Thoracic aorta (tissue), 2 donors: ENCODE data around the gene AGPAT3. TPM values are rescaled to one million over a fixed set of nuclear protein-coding genes. Genes with fewer than 3 reads are reported as not detected.

Experiments used
- ATAC-seq: fragments of 150-250 bp; one replicate; pipeline ENCODE4 v1.8.0; 2017; ENCODE audit warnings: low read depth; ENCODE audit not compliant: insufficient number of reproducible peaks, low FRiP score
- DNase-seq: peaks from one replicate; pipeline ENCODE4 v3.0.0-alpha.2; 2020; ENCODE audit warnings: low spot score
- H3K27ac ChIP-seq, 2 donors: fragments of 200-600 bp; sonication (generic); 1 replicate in 1 of 2; 2 replicates in 1 of 2; pipeline ENCODE4 v1.5.1; 2016; ENCODE audit warnings: mild to moderate bottlenecking in 2 of 2, moderate library complexity in 2 of 2
- H3K27me3 ChIP-seq: fragments of 200-600 bp; sonication (generic); replicated peaks from 2 replicates; pipeline ENCODE4 v1.6.0; 2016; ENCODE audit warnings: mild to moderate bottlenecking; ENCODE audit not compliant: insufficient read depth
- H3K36me3 ChIP-seq: fragments of 200-600 bp; sonication (generic); one replicate; pipeline ENCODE4 v1.5.1; 2016
- H3K4me1 ChIP-seq, 2 donors: fragments of 200-600 bp; sonication (generic); 1 replicate in 1 of 2; 2 replicates in 1 of 2; pipeline versions ENCODE4 v1.5.1 to v1.6.0; 2016; ENCODE audit warnings: low read depth in 2 of 2, mild to moderate bottlenecking in 1 of 2; ENCODE audit not compliant: control insufficient read depth in 1 of 2
- H3K4me3 ChIP-seq: fragments of 200-600 bp; sonication (generic); 2 replicates; pipeline ENCODE4 v1.5.1; 2016; ENCODE audit warnings: mild to moderate bottlenecking
- H3K9me3 ChIP-seq: fragments of 200-600 bp; sonication (generic); 2 replicates; pipeline ENCODE4 v1.5.1; 2016
- total RNA-seq, 2 donors: library from RNA; depleted of rRNA; stranded (reverse); fragments of >200 nt; gene quantifications; one replicate each; pipeline versions ENCODE4 v1.1.0 to v1.2.3, GENCODE V29; 2016
- TF ChIP-seq, protein P1 (sequence below): fragments of 200-600 bp; sonication (generic); IDR thresholded peaks from one replicate; pipeline ENCODE4 v1.5.1; 2019; ENCODE audit warnings: antibody characterized with exemption

The AGPAT3 gene
- total RNA-seq, 2 donors from 2014 or later, result 32.8 to 37.9 TPM

DNA sequence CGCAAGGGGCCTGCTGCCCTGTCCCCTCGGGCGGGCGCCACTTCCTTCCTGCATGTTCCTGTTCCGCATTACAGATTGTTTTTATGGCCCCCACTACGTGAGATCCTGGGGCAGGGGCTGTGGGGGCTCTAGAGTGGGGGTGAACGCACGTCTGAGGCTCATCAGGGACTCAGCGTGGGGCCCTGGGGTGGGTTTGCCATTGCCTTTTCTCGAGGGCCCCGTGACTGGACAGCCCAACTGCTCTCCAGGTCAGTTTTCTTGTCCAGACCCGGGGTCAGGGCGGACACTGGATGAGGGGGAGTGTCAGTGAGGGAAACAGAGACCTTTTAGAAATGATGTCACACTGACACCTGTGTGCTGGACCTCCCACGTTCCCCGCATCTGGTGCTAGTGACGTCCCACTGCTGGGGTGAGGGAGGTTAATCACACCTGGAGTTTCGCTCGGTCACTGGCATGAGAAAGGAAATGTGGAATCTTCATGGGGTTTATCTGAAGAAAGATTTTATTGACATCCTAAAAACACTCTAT, 65.9 kb downstream of the AGPAT3 start:
- Histone ChIP-seq H3K9me3 (no peaks in the 10 kb centered on the region), H3K27me3 (no peaks in the 10 kb centered on the region), H3K4me1 (peaks cover 0 to 3% of the 10 kb centered on the region in 2 donors), H3K36me3 (no peaks in the 10 kb centered on the region), H3K27ac (no peak overlapping the region), H3K4me3 (no peak overlapping the region)
- ATAC-seq (no peak), DNase-seq (no peak)
- TF ChIP-seq, protein P1, sequence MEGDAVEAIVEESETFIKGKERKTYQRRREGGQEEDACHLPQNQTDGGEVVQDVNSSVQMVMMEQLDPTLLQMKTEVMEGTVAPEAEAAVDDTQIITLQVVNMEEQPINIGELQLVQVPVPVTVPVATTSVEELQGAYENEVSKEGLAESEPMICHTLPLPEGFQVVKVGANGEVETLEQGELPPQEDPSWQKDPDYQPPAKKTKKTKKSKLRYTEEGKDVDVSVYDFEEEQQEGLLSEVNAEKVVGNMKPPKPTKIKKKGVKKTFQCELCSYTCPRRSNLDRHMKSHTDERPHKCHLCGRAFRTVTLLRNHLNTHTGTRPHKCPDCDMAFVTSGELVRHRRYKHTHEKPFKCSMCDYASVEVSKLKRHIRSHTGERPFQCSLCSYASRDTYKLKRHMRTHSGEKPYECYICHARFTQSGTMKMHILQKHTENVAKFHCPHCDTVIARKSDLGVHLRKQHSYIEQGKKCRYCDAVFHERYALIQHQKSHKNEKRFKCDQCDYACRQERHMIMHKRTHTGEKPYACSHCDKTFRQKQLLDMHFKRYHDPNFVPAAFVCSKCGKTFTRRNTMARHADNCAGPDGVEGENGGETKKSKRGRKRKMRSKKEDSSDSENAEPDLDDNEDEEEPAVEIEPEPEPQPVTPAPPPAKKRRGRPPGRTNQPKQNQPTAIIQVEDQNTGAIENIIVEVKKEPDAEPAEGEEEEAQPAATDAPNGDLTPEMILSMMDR, result no peak

DNA sequence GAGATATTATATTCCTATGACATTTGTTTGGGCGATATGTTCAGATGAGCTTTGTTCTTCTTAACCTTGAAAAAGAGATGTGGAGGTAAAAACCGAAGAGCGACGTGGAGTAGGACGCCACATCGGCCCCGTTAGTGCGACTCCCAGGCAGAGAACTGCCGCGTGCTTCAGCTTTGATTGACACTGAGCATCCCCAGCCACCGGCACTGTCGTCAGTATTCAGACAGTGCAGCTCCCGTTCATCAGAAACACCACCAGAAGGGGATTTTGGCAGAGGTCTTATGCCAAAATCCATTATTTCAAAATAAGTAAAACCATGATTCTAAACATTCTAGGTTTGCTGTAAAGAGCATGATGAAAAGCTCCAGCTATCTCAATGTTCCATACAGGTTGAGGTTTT, 66.5 kb downstream of the AGPAT3 start:
- H3K9me3 ChIP-seq, result no peaks in the 10 kb centered on the region
- DNase-seq, result no peak
- TF ChIP-seq, protein P1, result no peak
- H3K4me3 ChIP-seq, result no peak overlapping the region
- H3K4me1 ChIP-seq, result peaks cover 0 to 9% of the 10 kb centered on the region in 2 donors
- H3K27ac ChIP-seq, result no peak overlapping the region
- H3K27me3 ChIP-seq, result no peaks in the 10 kb centered on the region
- no peak for ATAC-seq
- no peaks in the 10 kb centered on the region for H3K36me3 ChIP-seq

GRCh38 chr21:43932005-43932404, 67.0 kb downstream of the AGPAT3 start:
- no peaks in the 10 kb centered on the region for H3K27me3 ChIP-seq
- H3K27ac ChIP-seq, result no peak overlapping the region
- ATAC-seq (no peak), DNase-seq (no peak)
- TF ChIP-seq, protein P1, result no peak
- H3K4me3 ChIP-seq, result no peak overlapping the region
- H3K36me3 ChIP-seq, result no peaks in the 10 kb centered on the region
- H3K9me3 ChIP-seq, result no peaks in the 10 kb centered on the region
- peaks cover 5 to 14% of the 10 kb centered on the region in 2 donors for H3K4me1 ChIP-seq

DNA sequence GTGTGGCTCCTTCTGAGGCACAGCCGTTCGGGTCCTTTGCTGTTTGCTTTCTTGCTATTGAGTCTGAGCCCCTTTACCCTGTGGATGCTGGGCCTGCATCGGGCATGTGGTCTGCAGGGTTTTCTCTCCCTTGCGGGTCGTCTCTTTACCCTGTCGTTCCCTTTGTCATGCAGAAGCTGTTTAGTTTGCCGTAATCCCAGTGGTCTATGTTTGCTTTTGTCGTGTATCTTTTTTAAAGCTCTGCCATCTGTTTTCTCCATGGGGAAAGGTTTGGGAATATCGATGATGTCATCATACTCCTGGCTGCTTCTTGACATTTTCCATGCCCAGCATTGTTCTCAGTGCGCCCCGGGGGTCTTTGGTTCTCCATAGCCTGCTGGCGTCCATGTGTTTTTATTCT, 68.2 kb downstream of the AGPAT3 start:
- H3K27ac ChIP-seq, result no peak overlapping the region
- TF ChIP-seq, protein P1, result no peak
- H3K9me3 ChIP-seq, result no peaks in the 10 kb centered on the region
- no peaks in the 10 kb centered on the region for H3K27me3 ChIP-seq
- DNase-seq, result no peak
- no peak overlapping the region for H3K4me3 ChIP-seq
- peaks cover 7 to 17% of the 10 kb centered on the region in 2 donors for H3K4me1 ChIP-seq
- ATAC-seq, result no peak
- H3K36me3 ChIP-seq, result no peaks in the 10 kb centered on the region

- Histone ChIP-seq H3K36me3 (no peaks in the 10 kb centered on the region), H3K4me3 (no peak overlapping the region), H3K9me3 (no peaks in the 10 kb centered on the region), H3K27me3 (no peaks in the 10 kb centered on the region), H3K27ac (no peak overlapping the region), H3K4me1 (peaks cover 7 to 17% of the 10 kb centered on the region in 2 donors)
- TF ChIP-seq, protein P1, result no peak
- no peak for ATAC-seq
- DNase-seq, result no peak
Observed at GRCh38 chr21:43933680-43934079, 68.7 kb downstream of the AGPAT3 start.
